Activated CD4-positive, CD25-positive, alpha-beta regulatory T cell treated with anti-CD3 and anti-CD28 coated beads, Interleukin-2, amount 50 U/mL, for 16 hours (primary cell): ENCODE results near the gene AXL.
"Not testable (repeated sequence)": the region's sequence is repeated elsewhere in the genome, so short reads cannot be mapped to it uniquely, and the experiment has no call there.

Experiments used
- DNase-seq: peaks from one replicate; pipeline ENCODE4 v3.0.0-alpha.2; 2020; ENCODE audit warnings: low read depth, low spot score

AXL gene

DNA sequence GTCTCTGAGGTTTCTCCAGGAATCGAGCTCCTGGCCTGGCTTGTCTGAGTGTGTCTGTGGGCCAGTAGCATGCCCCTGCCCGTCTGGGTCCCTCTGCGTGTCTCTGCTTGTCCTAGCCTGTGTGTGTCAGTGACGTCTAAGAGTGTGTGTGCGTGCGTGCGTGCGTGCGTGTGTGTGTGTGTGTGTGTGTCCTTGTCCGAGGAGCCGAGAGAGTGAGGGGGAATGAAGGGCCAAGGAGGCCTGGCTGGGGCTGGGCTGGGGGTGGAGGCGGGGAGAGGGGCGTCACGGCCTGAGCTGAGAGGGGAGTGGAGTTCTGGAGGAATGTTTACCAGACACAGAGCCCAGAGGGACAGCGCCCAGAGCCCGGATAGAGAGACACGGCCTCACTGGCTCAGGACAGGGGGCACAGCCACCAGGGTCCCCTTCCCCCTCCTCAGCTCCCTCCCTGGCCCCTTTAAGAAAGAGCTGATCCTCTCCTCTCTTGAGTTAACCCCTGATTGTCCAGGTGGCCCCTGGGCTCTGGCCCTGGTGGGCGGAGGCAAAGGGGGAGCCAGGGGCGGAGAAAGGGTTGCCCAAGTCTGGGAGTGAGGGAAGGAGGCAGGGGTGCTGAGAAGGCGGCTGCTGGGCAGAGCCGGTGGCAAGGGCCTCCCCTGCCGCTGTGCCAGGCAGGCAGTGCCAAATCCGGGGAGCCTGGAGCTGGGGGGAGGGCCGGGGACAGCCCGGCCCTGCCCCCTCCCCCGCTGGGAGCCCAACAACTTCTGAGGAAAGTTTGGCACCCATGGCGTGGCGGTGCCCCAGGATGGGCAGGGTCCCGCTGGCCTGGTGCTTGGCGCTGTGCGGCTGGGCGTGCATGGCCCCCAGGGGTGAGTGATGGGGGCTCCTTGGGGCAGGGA, at the start of gene AXL:
Gene AXL (plus strand): TSS at position 609 of the 893 bp plus-strand sequence. CDS start 170 bp downstream, at position 779.
- DNase-seq = no peak

DNA sequence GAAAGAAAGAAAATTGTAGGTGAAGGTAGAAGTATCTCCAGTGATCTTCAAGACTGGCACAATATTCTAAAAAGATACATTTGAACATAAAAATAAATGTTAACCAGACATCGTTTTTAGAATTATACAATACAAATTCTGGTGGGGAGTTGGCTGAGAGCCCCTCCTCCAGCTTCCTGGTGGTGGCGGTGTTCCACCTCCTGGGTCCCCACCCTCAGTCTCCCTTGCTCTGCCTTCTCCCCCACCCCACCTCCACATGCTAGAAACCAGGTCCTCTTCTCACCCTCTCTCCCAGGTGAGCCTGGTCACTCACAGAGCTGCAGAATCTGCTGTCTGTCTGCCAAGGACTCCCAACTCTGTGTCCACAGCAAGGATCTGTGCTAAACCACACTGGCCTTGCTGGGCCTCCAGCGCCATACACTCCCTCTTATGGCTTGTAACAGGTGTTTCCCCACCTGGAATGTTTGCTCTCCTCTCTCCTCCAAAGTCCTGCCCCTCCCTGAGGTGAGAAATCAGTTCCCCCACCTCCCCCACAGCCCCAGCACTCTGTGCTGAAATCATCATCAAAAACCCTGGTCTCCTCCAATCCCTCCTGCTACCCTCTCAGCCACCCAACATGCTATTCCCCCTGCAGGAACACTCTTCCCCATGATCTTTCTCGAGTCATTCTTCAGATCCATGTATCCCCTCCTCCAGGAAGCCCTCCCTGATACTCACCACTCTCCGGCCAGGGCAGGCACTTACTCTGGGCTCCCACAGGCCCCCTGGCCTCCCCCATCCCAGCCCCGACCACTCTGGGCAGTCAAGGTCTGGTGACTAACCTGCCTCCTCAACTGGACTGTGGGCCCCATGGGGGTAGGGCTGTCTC, 46.5 kb upstream of the AXL start:
- DNase-seq = no peak

DNA sequence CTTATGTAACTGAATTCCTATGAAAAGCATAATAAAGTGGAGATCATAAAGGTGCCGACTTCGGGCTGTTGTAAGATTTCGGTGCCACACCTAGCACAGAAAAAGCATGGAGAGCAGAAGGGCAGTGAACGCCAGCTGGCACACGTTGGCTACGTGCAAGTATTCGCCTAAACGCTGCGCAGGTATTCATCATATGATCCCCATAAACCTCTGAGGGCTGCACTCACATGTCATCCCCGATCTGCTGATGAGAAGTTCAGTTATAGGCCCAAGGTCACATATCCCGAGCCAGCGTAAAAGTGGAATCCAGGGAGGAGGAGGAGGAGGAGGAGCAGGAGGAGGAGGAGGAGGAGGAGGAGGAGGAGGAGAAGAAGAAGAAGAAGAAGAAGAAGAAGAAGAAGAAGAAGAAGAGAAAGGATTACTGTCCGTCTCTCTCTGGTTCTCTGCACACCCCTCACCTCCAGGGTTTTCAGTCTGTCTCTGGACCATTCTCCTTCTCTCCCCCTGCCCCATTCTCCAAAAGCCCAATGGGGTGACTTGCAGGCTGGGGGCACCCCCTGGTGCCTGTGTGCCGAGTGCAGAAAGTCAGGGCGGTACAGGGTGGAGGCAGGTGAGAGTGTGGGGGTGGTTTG, 44.6 kb upstream of the AXL start:
- no peak for DNase-seq

DNA sequence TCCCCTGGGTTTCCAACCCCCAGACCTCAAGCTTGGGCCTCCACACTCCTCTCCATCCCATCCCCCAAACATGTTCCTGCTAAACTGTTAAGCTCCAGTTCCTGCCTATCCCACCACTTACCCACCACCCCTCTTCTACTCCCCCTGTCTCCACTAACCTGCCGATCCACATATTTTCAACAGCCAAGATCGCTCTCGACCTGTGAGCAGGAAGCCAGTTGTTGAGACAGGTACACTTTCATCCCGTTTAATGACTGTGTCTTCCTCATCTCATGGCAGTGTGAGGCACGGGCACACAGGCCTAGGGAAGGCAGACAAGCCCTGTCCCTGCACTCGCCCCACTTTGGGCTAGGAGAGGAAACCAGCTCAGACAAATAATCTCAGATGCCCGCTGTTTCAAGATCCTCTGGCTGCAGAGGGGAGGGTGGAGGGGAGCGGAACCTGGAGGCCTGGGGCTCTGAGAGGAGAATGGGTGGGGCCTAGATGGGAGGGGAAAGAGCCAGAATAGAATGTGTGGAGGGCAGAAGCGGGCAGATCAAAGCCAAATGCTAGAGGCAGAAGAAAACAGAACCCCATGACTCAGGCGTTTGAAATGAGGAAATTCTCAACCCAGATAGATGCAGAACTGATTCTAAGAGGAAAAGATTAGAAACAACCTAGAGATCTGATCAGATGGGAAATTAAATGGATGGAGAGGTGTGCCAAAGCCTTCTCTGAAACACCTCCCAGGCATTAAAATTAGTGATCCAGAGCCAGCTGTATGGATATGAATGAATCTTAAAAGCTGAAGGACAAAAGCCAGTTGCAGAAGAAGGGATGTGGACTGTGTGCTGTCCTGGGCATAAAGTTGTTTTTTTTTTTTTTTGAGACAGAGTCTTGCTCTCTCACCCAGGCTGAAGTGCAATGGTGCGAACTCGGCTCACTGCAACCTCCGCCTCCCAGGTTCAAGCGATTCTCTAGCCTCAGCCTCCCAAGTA, 42.9 kb upstream of the AXL start:
- no peak for DNase-seq

DNA sequence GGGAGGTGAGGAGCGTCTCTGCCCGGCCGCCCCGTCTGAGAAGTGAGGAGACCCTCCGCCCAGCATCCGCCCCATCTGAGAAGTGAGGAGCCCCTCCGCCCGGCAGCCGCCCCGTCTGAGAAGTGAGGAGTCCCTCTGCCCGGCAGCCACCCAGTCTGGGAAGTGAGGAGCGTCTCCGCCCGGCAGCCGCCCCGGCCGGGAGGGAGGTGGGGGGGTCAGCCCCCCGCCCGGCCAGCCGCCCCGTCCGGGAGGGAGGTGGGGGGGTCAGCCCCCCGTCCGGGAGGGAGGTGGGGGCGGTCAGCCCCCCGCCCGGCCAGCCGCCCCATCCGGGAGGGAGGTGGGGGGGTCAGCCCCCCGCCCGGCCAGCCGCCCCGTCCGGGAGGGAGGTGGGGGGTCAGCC, 38.9 kb upstream of the AXL start:
- not testable (repeated sequence) for DNase-seq

DNA sequence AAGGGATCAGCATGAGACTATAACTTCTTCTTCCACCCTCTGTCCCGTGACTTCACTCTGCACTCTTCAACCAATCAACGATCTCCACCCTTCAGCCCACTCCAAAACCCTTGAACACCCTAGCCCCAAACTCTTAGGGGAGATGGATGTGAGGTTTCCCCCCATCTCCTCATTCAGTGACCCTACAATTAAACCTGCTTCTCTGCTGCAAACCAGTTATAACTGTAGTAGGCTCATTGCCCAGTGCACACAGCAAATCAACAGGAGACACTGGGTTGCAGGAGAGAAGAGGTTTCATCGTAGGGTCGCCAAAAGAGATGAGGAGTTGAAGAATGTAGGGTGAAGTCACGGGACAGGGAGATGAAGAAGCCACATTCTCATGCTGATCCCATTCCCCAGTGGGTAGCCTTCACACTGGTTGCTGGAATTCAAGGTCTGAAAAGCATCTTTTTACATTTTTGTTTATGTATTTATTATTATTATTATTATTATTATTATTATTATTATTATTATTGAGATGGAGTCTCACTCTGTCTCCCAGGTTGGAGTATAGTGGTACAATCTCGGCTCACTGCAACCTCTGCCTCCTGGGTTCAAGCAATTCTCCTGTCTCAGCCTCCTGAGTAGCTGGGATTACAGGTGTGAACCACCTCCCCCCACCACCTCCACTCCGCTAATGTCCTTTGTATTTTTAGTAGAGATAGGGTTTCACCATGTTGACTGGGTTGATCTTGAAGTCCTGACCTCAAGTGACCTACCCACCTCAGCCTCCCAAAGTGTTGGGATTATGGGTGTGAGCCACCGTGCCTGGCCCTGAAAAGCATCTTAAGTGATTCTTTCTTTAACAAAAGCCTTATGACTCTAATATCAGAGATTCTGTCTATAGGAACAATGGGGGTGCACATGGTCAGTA, 31.8 kb upstream of the AXL start:
- no peak for DNase-seq

DNA sequence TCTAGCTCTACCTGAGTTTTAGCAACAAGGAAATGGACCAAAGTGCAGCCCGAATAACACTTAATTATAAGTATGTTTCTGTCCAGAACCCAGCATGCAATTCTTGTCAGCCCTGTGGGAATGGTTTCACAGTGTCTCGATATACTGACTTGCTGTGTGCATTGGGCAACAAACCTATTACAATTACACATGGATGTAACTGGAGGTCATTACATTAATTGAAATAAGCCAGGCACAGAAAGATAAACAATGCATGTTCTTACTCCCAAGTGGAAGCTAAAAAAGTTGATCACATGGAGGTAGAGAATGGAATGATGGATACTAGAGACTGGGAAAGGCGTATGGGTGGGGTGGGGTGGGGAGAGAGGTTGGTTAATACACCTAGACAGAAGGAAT, 31.1 kb upstream of the AXL start:
- DNase-seq = no peak

DNA sequence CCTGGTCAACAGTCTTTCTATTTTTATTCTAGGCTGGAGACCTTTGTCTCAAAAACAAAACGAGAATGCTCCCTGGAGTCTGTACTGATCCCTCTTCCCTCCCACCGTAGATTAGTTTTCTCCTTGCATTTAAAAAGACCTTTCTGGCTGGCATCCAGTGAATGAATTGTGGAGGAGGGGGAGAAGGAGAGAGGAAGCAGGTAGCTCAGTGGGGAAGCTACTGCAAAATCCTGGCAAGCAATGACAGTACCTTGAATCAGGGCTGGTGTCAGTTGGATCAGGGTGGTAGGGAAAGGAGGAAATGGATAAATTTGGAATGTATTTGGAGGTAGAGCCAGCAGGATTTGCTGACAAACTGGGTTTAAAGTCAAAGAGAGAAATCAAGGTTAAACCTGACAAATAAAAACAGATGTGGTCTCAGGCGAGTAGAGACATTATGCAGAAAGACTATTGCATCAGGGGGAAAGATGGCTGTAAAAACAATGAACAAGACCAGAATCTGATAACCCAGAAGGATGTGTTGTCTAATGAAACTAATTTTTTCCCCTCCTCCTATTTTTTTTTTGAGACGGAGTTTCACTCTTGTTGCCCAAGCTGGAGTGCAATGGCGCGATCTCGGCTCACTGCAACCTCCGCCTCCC, 29.5 kb upstream of the AXL start:
- no peak for DNase-seq

DNA sequence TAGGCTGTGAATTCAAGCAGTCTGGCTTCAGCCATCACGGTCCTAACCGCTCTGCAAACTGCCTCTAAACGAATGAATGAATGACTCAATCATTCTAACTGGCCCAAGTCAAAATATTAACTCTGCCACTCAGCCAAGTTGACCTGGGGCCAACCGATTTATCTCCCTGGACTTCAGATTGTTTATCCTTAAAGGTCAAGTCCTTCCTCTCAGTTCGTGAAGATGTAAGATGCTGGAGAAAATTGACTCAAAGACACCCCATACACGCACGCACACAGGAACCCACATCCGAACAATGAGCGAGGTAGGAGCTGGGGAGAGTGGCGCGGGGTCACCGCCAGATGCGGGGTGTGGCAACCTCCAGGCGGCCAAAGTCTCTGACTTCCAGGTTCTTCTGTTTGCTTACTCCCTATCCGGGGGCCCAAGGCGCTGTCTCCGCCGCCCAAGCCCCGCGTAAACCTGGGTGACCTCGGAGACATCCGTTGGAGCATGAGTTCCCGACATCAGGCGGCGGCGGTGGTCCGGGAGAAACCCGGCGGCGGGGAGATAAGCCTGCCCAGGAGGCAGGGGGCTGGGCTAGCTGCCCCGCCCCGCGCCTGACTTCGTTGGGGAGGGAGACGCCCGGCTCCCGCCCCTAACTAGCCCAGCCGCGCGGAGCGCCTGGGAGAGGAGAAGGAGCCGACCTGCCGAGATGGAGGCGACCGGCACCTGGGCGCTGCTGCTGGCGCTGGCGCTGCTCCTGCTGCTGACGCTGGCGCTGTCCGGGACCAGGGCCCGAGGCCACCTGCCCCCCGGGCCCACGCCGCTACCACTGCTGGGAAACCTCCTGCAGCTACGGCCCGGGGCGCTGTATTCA, 26.2 kb upstream of the AXL start, which contains the start of gene CYP2S1:
Gene CYP2S1 (plus strand): TSS at position 646 of the 856 bp plus-strand sequence. CDS start 46 bp downstream, at position 692.
- DNase-seq = no peak

DNA sequence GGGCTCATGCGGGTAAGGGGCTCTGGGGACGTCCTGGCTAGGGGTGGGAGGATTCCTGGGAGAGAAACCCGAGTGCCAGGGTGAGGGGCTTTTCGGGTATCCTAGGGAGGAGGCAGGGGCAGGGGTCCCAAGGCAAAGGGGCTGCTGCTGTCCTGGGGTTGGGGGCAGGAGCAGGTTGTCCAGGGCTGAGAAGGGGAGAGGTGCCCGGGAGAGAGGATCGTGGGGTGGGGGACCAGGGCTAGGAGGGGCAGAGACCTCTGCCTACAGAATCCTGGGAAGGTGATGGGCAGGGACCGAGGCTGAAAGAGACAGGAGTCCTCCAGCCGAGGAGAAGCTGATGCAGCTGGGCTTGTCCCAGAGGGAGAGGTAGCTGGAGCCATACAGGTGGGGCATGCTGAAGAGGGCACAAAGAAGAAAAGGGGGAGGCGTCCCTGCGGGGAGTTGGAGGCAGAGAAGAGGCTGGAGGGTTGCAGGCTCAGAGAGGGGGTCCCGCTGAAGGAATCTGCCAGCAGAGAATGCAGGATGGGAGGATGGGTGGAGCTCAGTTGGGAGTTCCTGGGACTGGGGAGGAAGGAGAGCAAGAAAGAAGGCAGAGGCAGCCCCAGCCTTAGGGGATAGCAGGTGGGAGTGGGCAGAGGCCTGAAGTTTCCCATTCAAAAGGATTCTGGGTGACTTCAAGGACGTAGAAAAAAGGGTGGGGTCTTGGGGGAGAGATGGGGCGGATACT, 25.4 kb upstream of the AXL start:
- DNase-seq = no peak

DNA sequence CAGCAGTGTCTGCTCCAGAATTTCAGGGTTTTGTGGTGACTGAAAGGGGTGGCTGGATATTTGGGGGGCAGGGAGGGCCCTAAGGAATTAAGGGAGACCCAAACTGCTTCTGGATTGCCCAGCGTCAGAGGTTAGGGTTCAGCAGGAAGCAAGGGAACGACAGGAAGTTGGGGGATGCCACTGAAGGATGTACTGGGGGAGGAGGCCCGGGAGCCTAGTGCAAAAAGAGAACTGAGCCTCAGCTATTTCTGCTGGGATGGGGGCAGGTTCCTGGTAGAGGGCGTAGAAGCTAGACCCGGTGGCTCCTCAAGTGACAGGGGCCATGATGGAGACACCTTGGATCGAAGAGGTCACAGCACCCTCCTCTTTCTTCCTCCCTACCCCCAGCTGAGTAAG, 24.9 kb upstream of the AXL start:
- DNase-seq = no peak

DNA sequence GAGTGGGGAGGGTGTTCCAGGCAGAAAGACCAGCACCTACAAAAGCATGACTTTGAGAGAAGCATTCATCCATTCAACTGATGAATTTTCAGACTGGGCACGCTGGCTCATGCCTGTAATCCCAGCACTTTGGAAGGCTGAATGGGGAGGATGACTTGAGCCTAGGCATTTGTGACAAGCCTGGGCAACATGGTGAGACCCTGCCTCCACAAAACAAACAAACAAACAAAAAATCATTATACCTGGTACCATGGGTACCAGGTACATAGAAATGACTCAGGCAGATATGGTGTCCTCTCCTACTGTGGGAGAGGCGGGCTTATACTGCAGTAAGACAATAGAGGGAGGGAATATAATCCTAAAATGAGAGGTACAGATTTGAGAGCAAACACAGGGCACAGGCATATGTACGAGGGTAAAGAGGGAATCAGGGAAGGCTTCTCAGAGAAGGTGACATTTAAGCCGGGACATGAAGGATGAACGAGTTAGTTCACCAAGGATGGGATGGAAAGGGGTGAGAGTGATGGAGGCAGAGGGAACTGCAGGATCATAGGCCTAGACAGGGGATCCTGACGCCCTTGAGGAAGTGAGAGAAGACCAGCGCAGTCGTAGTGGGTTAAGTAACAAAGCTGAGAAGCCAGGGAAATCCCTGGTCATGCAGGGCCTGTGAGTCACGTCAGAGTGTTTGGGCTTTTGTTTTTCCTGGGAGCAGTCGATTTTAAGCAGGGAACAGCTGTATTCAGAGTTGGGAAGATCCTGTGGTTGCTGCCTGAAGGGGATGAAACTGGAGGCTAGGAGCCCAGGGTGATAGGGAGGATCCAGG, 23.1 kb upstream of the AXL start:
- DNase-seq = no peak

DNA sequence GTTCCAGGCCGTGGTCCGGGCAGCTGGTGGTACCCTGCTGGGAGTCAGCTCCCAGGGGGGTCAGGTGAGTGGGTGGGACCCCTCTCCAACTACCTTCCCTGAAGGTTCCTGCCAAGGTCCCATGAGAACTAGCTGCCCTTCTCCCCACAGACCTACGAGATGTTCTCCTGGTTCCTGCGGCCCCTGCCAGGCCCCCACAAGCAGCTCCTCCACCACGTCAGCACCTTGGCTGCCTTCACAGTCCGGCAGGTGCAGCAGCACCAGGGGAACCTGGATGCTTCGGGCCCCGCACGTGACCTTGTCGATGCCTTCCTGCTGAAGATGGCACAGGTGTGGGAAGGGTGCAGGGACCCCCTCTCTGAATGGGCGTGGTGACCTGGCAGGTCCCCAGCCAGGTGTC, 20.5 kb upstream of the AXL start:
- no peak for DNase-seq

DNA sequence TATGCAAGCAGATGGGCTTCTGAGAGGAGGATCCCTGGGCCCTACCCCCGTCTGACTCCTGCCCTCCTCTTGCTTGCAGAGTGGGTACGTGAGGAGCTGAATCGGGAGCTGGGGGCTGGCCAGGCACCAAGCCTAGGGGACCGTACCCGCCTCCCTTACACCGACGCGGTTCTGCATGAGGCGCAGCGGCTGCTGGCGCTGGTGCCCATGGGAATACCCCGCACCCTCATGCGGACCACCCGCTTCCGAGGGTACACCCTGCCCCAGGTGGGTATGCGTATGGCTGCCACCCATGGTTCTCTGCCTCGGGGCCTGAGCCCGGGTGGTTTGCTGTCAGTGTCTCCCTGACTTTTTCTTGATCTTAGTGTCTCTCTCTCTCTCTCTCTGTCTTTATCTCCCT, 15.7 kb upstream of the AXL start:
- no peak for DNase-seq

DNA sequence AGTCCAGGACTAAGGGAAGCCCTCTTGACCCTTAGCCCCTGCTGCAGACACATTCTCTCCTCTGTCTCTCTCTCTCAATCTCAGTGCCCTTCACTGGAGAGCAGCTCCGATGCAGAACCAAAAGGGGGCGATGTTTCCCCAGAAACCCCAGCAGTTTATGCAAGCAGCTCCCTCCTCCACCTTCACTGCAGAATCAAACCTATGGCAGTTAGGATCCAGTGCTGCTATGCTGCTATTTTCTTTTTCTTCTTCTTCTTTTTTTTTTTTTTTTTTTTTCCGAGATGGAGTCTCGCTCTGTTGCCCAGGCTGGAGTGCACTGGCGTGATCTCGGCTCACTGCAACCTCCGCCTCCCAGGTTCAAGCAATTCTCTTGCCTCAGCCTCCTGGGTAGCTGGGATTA, 14.7 kb upstream of the AXL start:
- DNase-seq = peak; percentile 66

DNA sequence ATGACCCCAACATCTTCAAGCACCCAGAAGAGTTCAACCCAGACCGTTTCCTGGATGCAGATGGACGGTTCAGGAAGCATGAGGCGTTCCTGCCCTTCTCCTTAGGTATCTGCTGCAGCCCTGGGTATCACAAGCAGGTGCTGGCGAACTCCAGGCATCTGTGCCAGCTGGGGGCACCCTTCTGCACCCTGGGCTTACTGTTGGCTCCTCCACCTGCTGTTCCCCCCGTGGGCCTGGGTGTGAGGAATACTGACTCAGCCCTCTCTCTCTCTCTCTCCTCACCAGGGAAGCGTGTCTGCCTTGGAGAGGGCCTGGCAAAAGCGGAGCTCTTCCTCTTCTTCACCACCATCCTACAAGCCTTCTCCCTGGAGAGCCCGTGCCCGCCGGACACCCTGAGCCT, 13.0 kb upstream of the AXL start:
- DNase-seq = no peak

DNA sequence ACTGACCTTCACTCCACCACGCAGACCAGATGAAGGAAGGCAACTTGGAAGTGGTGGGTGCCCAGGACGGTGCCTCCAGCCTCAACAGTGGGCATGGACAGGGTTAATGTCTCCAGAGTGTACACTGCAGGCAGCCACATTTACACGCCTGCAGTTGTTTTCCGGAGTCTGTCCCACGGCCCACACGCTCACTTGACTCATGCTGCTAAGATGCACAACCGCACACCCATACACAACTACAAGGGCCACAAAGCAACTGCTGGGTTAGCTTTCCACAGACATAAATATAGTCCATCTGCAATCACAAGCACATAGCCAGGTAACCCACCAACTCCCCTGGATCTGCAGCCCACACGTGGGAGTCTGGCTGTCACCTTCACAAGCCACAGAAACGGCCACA, 12.6 kb upstream of the AXL start:
- no peak for DNase-seq
